GM12878 (cell line): ENCODE data around the gene ARHGDIG. TPM values are rescaled to one million over a fixed set of nuclear protein-coding genes. Genes with fewer than 3 reads are reported as not detected.

Experiments used
- ATAC-seq: fragments of 200-7000 bp; cut with Tn5 transposase; 3 replicates; pipeline ENCODE4 v1.9.1; 2020; ENCODE audit warnings: mild to moderate bottlenecking, moderate library complexity
- BruUV-seq: library from RNA; stranded (reverse); fragments of 400-500 nt; replicated peaks from 2 replicates; lab custom pipeline; 2021; lab: Mats Ljungman, UMichigan
- CTCF ChIA-PET: fragments of 300-600 bp; sonication (Branson Sonifier 250); formaldehyde crosslinking; extraction: SDS; loops from one replicate; lab custom pipeline; 2021; ENCODE audit warnings: inconsistent platforms; lab: Yijun Ruan, JAX
- POLR2A ChIA-PET: fragments of 350-600 bp; formaldehyde crosslinking; extraction: SDS; loops from one replicate; lab custom pipeline; 2021; ENCODE audit warnings: inconsistent platforms; lab: Charles Lee
- RAD21 ChIA-PET: fragments of 300-600 bp; sonication (Branson Sonifier 250); formaldehyde crosslinking; loops from one replicate; lab custom pipeline; 2023; ENCODE audit warnings: antibody characterized with exemption; ENCODE audit not compliant: unreplicated experiment; lab: Charles Lee
- SMC1A ChIA-PET: fragments of 300-600 bp; sonication (Branson Sonifier 250); formaldehyde crosslinking; loops from one replicate; lab custom pipeline; 2023; ENCODE audit not compliant: unreplicated experiment, uncharacterized antibody; lab: Charles Lee
- DNase-seq: peaks from one replicate; pipeline ENCODE4 v3.0.0-alpha.2; 2011; ENCODE audit warnings: low read depth, low spot score
- FAIRE-seq: peaks from 3 replicates; lab custom pipeline; 2011; peaks lifted over from hg19 to GRCh38; lab: Jason Lieb, UNC
- H2AFZ ChIP-seq: 2 replicates; pipeline ENCODE4 v1.6.0; 2011; ENCODE audit warnings: low read depth, low read length, control low read depth; ENCODE audit not compliant: control insufficient read depth
- H3K27ac ChIP-seq: 2 replicates; pipeline ENCODE4 v1.5.1; 2011; ENCODE audit warnings: control low read depth; ENCODE audit not compliant: control insufficient read depth, insufficient read depth
- H3K27me3 ChIP-seq, 2 experiments: replicated peaks in 1 of 2; 2 replicates each; pipeline versions ENCODE4 v1.6.0 to v1.6.1; 2011; ENCODE audit warnings: low read length in 1 of 2; ENCODE audit not compliant: control insufficient read depth in 2 of 2, insufficient read depth in 2 of 2
- H3K36me3 ChIP-seq, 2 experiments: 2 replicates each; pipeline ENCODE4 v1.5.1; 2011; ENCODE audit warnings: low read length in 1 of 2; ENCODE audit not compliant: control insufficient read depth in 2 of 2, insufficient read depth in 2 of 2
- H3K4me1 ChIP-seq: 2 replicates; pipeline ENCODE4 v1.6.1; 2011; ENCODE audit warnings: mild to moderate bottlenecking, low read length, moderate library complexity, mixed read lengths; ENCODE audit not compliant: control insufficient read depth, insufficient read depth
- H3K4me2 ChIP-seq: 2 replicates; pipeline ENCODE4 v1.6.0; 2011; ENCODE audit warnings: control low read depth; ENCODE audit not compliant: control insufficient read depth, insufficient read depth
- H3K4me3 ChIP-seq: fragments of 200-600 bp; sonication (generic); 2 replicates; pipeline ENCODE4 v1.5.1; 2016
- H3K79me2 ChIP-seq: 2 replicates; pipeline ENCODE4 v1.6.0; 2011; ENCODE audit warnings: low read length; ENCODE audit not compliant: control insufficient read depth, insufficient read depth
- H3K9ac ChIP-seq: 2 replicates; pipeline ENCODE4 v1.8.0; 2011; ENCODE audit warnings: low read length, control low read depth, mixed read lengths; ENCODE audit not compliant: control insufficient read depth, insufficient read depth
- H3K9me3 ChIP-seq: replicated peaks from 3 replicates; pipeline ENCODE4 v1.5.1; 2011; ENCODE audit warnings: mild to moderate bottlenecking, low read length; ENCODE audit not compliant: control insufficient read depth, insufficient read depth
- H4K20me1 ChIP-seq: 2 replicates; pipeline ENCODE4 v1.6.0; 2011; ENCODE audit not compliant: control insufficient read depth, insufficient read depth
- CBX3 ChIP-seq: fragments of 200-600 bp; sonication (generic); IDR thresholded peaks from 2 replicates; pipeline ENCODE4 v1.6.1; 2016; ENCODE audit warnings: low read depth, borderline replicate concordance
- CEBPZ ChIP-seq: fragments of 150-350 bp; IDR thresholded peaks from 2 replicates; pipeline ENCODE4 v1.6.1; 2016; ENCODE audit warnings: low read depth, low read length
- NKRF ChIP-seq: fragments of 450-650 bp; conservative IDR thresholded peaks from 2 replicates; pipeline ENCODE4 v1.6.1; 2017; ENCODE audit warnings: mild to moderate bottlenecking, moderate library complexity
- PAX5 ChIP-seq: IDR thresholded peaks from 2 replicates; pipeline ENCODE4 v1.6.1; 2011; ENCODE audit warnings: low read depth, low read length, borderline replicate concordance
- PBX3 ChIP-seq: IDR thresholded peaks from 2 replicates; pipeline ENCODE4 v1.6.1; 2011; ENCODE audit warnings: mild to moderate bottlenecking, low read depth, low read length, moderate library complexity; ENCODE audit not compliant: insufficient replicate concordance
- PKNOX1 ChIP-seq: fragments of 450-650 bp; IDR thresholded peaks from 2 replicates; pipeline ENCODE4 v1.6.1; 2016; ENCODE audit warnings: mild to moderate bottlenecking
- POU2F2 ChIP-seq: IDR thresholded peaks from 3 replicates; pipeline ENCODE4 v1.6.1; 2011; ENCODE audit warnings: low read depth, mild to moderate bottlenecking, low read length, borderline replicate concordance
- WRNIP1 ChIP-seq: IDR thresholded peaks from 2 replicates; pipeline ENCODE4 v1.6.1; 2011; ENCODE audit warnings: low read depth, low read length, improper control_type of control experiment, borderline replicate concordance
- WGBS: methylation state at CpG from one replicate; pipeline ENCODE4 v1.1.6; 2016; ENCODE audit warnings: low lambda C conversion rate; ENCODE audit not compliant: insufficient replicate concordance, insufficient coverage; ENCODE audit errors: missing lambda C conversion rate; 5-methylcytosine and 5-hydroxymethylcytosine counted together
- in situ Hi-C: fragments of 300-500 bp; cut with MboI; formaldehyde crosslinking; loops from 9 replicates; pipeline ENCODE4 v1.14.3; 2018; ENCODE audit warnings: mixed read lengths
- intact Hi-C: fragments of 100-400 bp; cut with micrococcal nuclease; formaldehyde crosslinking; loops from one replicate; pipeline ENCODE4 v1.14.2; 2022; ENCODE audit not compliant: unreplicated experiment
- polyA plus RNA-seq, 11 experiments: library from polyadenylated mRNA; depleted of rRNA in 4 of 11; unstranded in 6 of 11; stranded (reverse) in 5 of 11; fragments of >200 nt; fragmentation: Nextera tagmentation in 4 of 11; fragmentation: Illumina TruSeq in 1 of 11; extraction: Ambion mirVana in 4 of 11; extraction: Trizol in 1 of 11; gene quantifications; 1 replicate in 1 of 11; 2 replicates in 10 of 11; pipeline versions ENCODE4 v1.2.1 to v1.2.3, GENCODE V29; 2011 to 2016; ENCODE audit warnings: inconsistent platforms in 2 of 11, missing spikeins in 2 of 11, low read depth in 1 of 11
- total RNA-seq, 4 experiments: library from RNA; depleted of rRNA in 3 of 4; stranded (reverse); fragments of >200 nt in 3 of 4; fragmentation: Illumina TruSeq in 1 of 4; extraction: Trizol in 1 of 4; gene quantifications; 2 replicates each; pipeline versions ENCODE4 v1.2.1 to v1.2.3, GENCODE V29; 2013 to 2021
- TF ChIP-seq, protein P1 (sequence below): fragments of 450-650 bp; IDR thresholded peaks from 2 replicates; pipeline ENCODE4 v1.6.1; 2017; ENCODE audit warnings: mild to moderate bottlenecking, moderate library complexity

ARHGDIG gene
- total and polyA plus RNA-seq, 10 of the 15 experiments (the other 5 are each of a cell fraction or from before 2014, with no cell fraction given), result not detected

DNA sequence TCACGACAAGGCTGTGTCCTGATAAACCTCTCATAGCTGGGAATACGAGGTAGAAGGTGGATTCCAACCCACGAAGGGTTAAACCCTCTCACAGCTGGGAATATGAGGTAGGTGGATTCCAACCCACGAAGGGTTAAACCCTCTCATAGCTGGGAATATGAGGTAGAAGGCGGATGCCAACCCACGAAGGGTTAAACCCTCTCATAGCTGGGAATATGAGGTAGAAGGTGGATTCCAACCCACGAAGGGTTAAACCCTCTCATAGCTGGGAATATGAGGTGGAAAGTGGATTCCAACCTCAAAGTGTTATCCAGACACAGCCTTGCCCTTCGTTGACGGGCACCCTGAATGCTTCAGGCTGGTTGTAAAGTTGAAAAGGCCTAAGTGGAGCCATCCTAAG is 41.1 kb downstream of the ARHGDIG start (continued):
- no peak for TF ChIP-seq PBX3
- TF ChIP-seq PAX5, result no peak

DNA sequence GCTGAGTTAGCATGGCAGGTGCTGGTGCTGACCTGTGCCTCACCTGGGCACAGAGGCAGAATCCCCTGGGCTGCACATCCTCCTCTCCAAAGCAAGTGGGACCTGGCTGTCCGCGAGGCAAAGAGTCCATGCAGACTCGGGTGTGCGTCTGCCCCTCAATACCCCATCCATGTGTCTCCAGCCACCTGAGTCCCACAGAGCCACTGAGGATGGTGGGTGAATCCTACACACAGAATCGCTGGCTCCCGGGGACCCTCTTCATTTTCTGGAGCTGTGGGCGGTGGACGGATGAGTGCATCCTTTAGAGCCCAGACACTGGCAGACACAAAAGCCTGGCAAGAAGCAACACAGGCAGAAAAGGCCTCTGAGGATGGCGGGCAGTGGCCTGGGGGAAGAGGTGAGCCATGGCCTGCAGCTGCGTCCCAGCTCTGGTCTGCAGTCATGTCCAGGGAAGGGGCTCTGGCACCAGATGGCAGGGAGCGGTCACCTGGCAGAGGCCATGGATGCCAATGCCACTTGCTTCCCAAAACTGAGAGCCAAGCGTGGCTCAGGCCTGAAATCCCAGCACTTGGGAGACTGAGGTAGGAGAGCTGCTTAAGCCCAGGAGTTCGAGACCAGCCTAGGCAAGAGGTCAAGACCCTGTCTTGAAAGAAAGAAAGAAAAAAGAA is 42.2 kb downstream of the ARHGDIG start:
- ATAC-seq (no peak), FAIRE-seq (no peak), DNase-seq (no peak)
- no peak overlapping the region for H3K27ac ChIP-seq
- no peak overlapping the region for H3K9ac ChIP-seq
- no peak overlapping the region for H2AFZ ChIP-seq
- ChIA-PET POLR2A (interaction anchor here (1.6 kb wide), 1 partner anchor 27 kb away, joined by 4 read pairs; no protein-coding TSS in a partner anchor), CTCF (no interaction called here), RAD21 (no interaction called here), SMC1A (no interaction called here)
- intact Hi-C loops (no loop called here), in situ Hi-C loops (no loop called here)
- H3K79me2 ChIP-seq, result peaks cover 18% of the 10 kb centered on the region
- no peaks in the 10 kb centered on the region for H3K27me3 ChIP-seq
- H3K4me3 ChIP-seq, result no peak overlapping the region
- peaks cover 25% of the 10 kb centered on the region for H3K4me1 ChIP-seq
- no TSS peak for BruUV-seq
- peaks cover 3 to 13% of the 10 kb centered on the region in 2 experiments; a peak in 3 of 4 replicates for H3K36me3 ChIP-seq
- H3K4me2 ChIP-seq, result no peak overlapping the region
- WGBS, result 98% methylated on average over 13 of the region's 13 CpGs
- H4K20me1 ChIP-seq, result no peaks in the 10 kb centered on the region
- no peaks in the 10 kb centered on the region for H3K9me3 ChIP-seq
- TF ChIP-seq CBX3, result no peak
- no peak for TF ChIP-seq PKNOX1
- no peak for TF ChIP-seq CEBPZ
- no peak for TF ChIP-seq NKRF
- TF ChIP-seq, protein P1, sequence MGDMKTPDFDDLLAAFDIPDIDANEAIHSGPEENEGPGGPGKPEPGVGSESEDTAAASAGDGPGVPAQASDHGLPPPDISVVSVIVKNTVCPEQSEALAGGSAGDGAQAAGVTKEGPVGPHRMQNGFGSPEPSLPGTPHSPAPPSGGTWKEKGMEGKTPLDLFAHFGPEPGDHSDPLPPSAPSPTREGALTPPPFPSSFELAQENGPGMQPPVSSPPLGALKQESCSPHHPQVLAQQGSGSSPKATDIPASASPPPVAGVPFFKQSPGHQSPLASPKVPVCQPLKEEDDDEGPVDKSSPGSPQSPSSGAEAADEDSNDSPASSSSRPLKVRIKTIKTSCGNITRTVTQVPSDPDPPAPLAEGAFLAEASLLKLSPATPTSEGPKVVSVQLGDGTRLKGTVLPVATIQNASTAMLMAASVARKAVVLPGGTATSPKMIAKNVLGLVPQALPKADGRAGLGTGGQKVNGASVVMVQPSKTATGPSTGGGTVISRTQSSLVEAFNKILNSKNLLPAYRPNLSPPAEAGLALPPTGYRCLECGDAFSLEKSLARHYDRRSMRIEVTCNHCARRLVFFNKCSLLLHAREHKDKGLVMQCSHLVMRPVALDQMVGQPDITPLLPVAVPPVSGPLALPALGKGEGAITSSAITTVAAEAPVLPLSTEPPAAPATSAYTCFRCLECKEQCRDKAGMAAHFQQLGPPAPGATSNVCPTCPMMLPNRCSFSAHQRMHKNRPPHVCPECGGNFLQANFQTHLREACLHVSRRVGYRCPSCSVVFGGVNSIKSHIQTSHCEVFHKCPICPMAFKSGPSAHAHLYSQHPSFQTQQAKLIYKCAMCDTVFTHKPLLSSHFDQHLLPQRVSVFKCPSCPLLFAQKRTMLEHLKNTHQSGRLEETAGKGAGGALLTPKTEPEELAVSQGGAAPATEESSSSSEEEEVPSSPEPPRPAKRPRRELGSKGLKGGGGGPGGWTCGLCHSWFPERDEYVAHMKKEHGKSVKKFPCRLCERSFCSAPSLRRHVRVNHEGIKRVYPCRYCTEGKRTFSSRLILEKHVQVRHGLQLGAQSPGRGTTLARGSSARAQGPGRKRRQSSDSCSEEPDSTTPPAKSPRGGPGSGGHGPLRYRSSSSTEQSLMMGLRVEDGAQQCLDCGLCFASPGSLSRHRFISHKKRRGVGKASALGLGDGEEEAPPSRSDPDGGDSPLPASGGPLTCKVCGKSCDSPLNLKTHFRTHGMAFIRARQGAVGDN, result no peak
- no peak for TF ChIP-seq POU2F2
- no peak for TF ChIP-seq WRNIP1
